Endothelial cell of umbilical vein (primary cell): ENCODE data around the gene DKK3. TPM values are rescaled to one million over a fixed set of nuclear protein-coding genes. Genes with fewer than 3 reads are reported as not detected.

Experiments
- BruUV-seq: library from RNA; stranded (reverse); fragments of 400-500 nt; replicated peaks from 2 replicates; lab custom pipeline; 2021; lab: Mats Ljungman, UMichigan
- CTCF ChIA-PET: fragments of 300-600, 350-600 bp; sonication (Branson Sonifier 250); formaldehyde crosslinking; loops from one replicate; lab custom pipeline; 2021; ENCODE audit warnings: antibody characterized with exemption, inconsistent platforms; lab: Charles Lee
- POLR2A ChIA-PET: fragments of 300-600, 350-600 bp; sonication (Branson Sonifier 250); formaldehyde crosslinking; loops from one replicate; lab custom pipeline; 2021; ENCODE audit warnings: antibody characterized with exemption, inconsistent platforms; lab: Charles Lee
- DNase-seq: peaks from one replicate; pipeline ENCODE4 v3.0.0-alpha.2; 2011; ENCODE audit warnings: low read depth, low spot score
- FAIRE-seq: peaks from 2 replicates; lab custom pipeline; 2011; peaks lifted over from hg19 to GRCh38; lab: Jason Lieb, UNC
- H2AFZ ChIP-seq: 2 replicates; pipeline ENCODE4 v1.6.0; 2012; ENCODE audit warnings: low read depth, low read length, control low read depth, inconsistent platforms
- H3K27ac ChIP-seq: 2 replicates; pipeline ENCODE4 v1.5.1; 2011; ENCODE audit warnings: low read depth, mild to moderate bottlenecking, control low read depth, low read length, moderate library complexity; ENCODE audit not compliant: insufficient read depth
- H3K27me3 ChIP-seq, 2 experiments: 2 replicates each; pipeline versions ENCODE4 v1.6.0 to v1.6.1; 2011; ENCODE audit warnings: low read length in 2 of 2, mixed read lengths in 1 of 2; ENCODE audit not compliant: control insufficient read depth in 2 of 2, insufficient read depth in 2 of 2
- H3K36me3 ChIP-seq, 2 experiments: 2 replicates in 1 of 2; 3 replicates in 1 of 2; pipeline ENCODE4 v1.5.1; 2011; ENCODE audit warnings: low read length in 2 of 2, mild to moderate bottlenecking in 1 of 2, moderate library complexity in 1 of 2; ENCODE audit not compliant: control insufficient read depth in 2 of 2, insufficient read depth in 2 of 2; ENCODE audit errors: extremely low read depth in 1 of 2
- H3K4me1 ChIP-seq: 3 replicates; pipeline ENCODE4 v1.5.1; 2011; ENCODE audit warnings: mild to moderate bottlenecking, low read length; ENCODE audit not compliant: control insufficient read depth, insufficient read depth; ENCODE audit errors: extremely low read depth
- H3K4me2 ChIP-seq: 2 replicates; pipeline ENCODE4 v1.6.1; 2011; ENCODE audit warnings: low read length, control low read depth, mixed read lengths; ENCODE audit not compliant: insufficient read depth
- H3K4me3 ChIP-seq, 3 experiments: fragments of 200-600 bp in 1 of 3; sonication (generic), shearing (Covaris generic) in 1 of 3; replicated peaks in 1 of 3; 2 replicates each; pipeline ENCODE4 v1.5.1; 2011 to 2016; ENCODE audit warnings: control low read depth in 3 of 3, low read length in 3 of 3, mild to moderate bottlenecking in 2 of 3, inconsistent platforms in 1 of 3, low read depth in 1 of 3, moderate library complexity in 1 of 3; ENCODE audit not compliant: insufficient read depth in 1 of 3
- H3K79me2 ChIP-seq: 2 replicates; pipeline ENCODE4 v1.6.0; 2012; ENCODE audit warnings: low read length, inconsistent platforms; ENCODE audit not compliant: control insufficient read depth, insufficient read depth
- H3K9ac ChIP-seq: replicated peaks from 2 replicates; pipeline ENCODE3; 2011; ENCODE audit warnings: low read length, control low read depth; ENCODE audit not compliant: insufficient read depth; ENCODE audit errors: extremely low read depth
- H3K9me1 ChIP-seq: replicated peaks from 3 replicates; pipeline ENCODE4 v1.6.0; 2011; ENCODE audit warnings: mild to moderate bottlenecking, low read length; ENCODE audit not compliant: control insufficient read depth, insufficient read depth; ENCODE audit errors: extremely low read depth
- H3K9me3 ChIP-seq: replicated peaks from 2 replicates; pipeline ENCODE4 v1.5.1; 2012; ENCODE audit warnings: low read length, inconsistent platforms; ENCODE audit not compliant: control insufficient read depth, insufficient read depth
- H4K20me1 ChIP-seq: replicated peaks from 2 replicates; pipeline ENCODE3; 2011; ENCODE audit warnings: mild to moderate bottlenecking, low read length; ENCODE audit not compliant: control insufficient read depth, insufficient read depth; ENCODE audit errors: extremely low read depth
- CTCF ChIP-seq, 2 donors: IDR thresholded peaks; 1 replicate in 1 of 2; 2 replicates in 1 of 2; pipeline ENCODE4 v1.5.1; 2011; ENCODE audit warnings: low read length in 2 of 2, mild to moderate bottlenecking in 2 of 2, moderate library complexity in 2 of 2, control low read depth in 1 of 2, inconsistent platforms in 1 of 2, low read depth in 1 of 2; ENCODE audit not compliant: insufficient read depth in 1 of 2; ENCODE audit errors: extremely low read depth in 1 of 2
- EZH2 ChIP-seq: IDR thresholded peaks from 2 replicates; pipeline ENCODE4 v1.6.1; 2012; ENCODE audit warnings: borderline replicate concordance, low read depth, mild to moderate bottlenecking, moderate library complexity, low read length, inconsistent platforms; ENCODE audit not compliant: severe bottlenecking
- FOS ChIP-seq: IDR thresholded peaks from 2 replicates; pipeline ENCODE4 v1.6.1; 2011; ENCODE audit warnings: mild to moderate bottlenecking, low read length, moderate library complexity, borderline replicate concordance; ENCODE audit not compliant: insufficient read depth
- GATA2 ChIP-seq: IDR thresholded peaks from 2 replicates; pipeline ENCODE4 v1.7.0; 2011; ENCODE audit warnings: low read depth, mild to moderate bottlenecking, moderate library complexity, mixed read lengths, low read length; ENCODE audit not compliant: insufficient read length, insufficient read depth
- JUN ChIP-seq: IDR thresholded peaks from 2 replicates; pipeline ENCODE4 v1.6.1; 2011; ENCODE audit warnings: borderline replicate concordance, low read depth; ENCODE audit not compliant: insufficient read length, insufficient read depth
- MAX ChIP-seq: IDR thresholded peaks from 2 replicates; pipeline ENCODE4 v1.6.1; 2011; ENCODE audit not compliant: insufficient read depth, insufficient read length
- MYC ChIP-seq: IDR thresholded peaks from one replicate; pipeline ENCODE4 v1.6.1; 2011; ENCODE audit warnings: mild to moderate bottlenecking, low read depth, low read length
- POLR2A ChIP-seq: IDR thresholded peaks from 2 replicates; pipeline ENCODE4 v1.6.1; 2012; ENCODE audit warnings: low read depth, mild to moderate bottlenecking, control low read depth, low read length
- POLR2AphosphoS5 ChIP-seq: IDR thresholded peaks from 2 replicates; pipeline ENCODE4 v1.6.1; 2012; ENCODE audit warnings: low read depth, mild to moderate bottlenecking, control low read depth, low read length, moderate library complexity; ENCODE audit not compliant: insufficient read depth
- dilution Hi-C: fragments of 300-500 bp; cut with MboI; formaldehyde crosslinking; loops from one replicate; pipeline ENCODE4 v1.15.0; 2019; ENCODE audit warnings: low sequenced_read_pairs; ENCODE audit not compliant: extremely low pct_ligation_motif_present
- intact Hi-C: fragments of 100-400 bp; cut with micrococcal nuclease; formaldehyde crosslinking; loops from one replicate; pipeline ENCODE4 v1.10.0; 2022
- polyA plus RNA-seq, 4 experiments: library from polyadenylated mRNA; depleted of rRNA in 3 of 4; stranded (reverse) in 3 of 4; unstranded in 1 of 4; fragments of >200 nt; gene quantifications; 2 replicates each; pipeline versions ENCODE4 v1.2.1 to v1.2.3, GENCODE V29; 2011 to 2012; ENCODE audit warnings: missing spikeins in 1 of 4
- total RNA-seq: library from RNA; stranded (reverse); gene quantifications from 2 replicates; pipeline ENCODE4 v1.2.3, GENCODE V29; 2021

The DKK3 gene
- total and polyA plus RNA-seq, 2 donors (not counting 3 experiments of a cell fraction or from before 2014, with no cell fraction given) = 131 to 335 TPM

GRCh38 chr11:12029738-12030363 is 21.4 kb upstream of the DKK3 start:
- FAIRE-seq (peak; percentile 60), DNase-seq (peak; percentile 52)
- Histone ChIP-seq H2AFZ (no peak overlapping the region), H4K20me1 (no peaks in the 10 kb centered on the region), H3K27me3 (no peaks in the 10 kb centered on the region), H3K9me1 (no peaks in the 10 kb centered on the region), H3K79me2 (no peaks in the 10 kb centered on the region), H3K27ac (no peak overlapping the region), H3K36me3 (no peaks in the 10 kb centered on the region), H3K4me2 (no peak overlapping the region), H3K9me3 (no peaks in the 10 kb centered on the region), H3K4me1 (peaks cover 3% of the 10 kb centered on the region), H3K4me3 (no peak overlapping the region), H3K9ac (no peak overlapping the region)
- intact Hi-C loops (no loop called here), dilution Hi-C loops (no loop called here)
- TF ChIP-seq MAX = no peak
- no peak for TF ChIP-seq MYC
- peak; percentile 91 for TF ChIP-seq FOS
- no peak for TF ChIP-seq POLR2AphosphoS5
- CTCF ChIA-PET = no interaction called here
- POLR2A ChIA-PET = no interaction called here
- no TSS peak for BruUV-seq

GRCh38 chr11:12029119-12029518 is 20.7 kb upstream of the DKK3 start:
- dilution Hi-C loops (no loop called here), intact Hi-C loops (no loop called here)
- no TSS peak for BruUV-seq
- Histone ChIP-seq H3K79me2 (no peaks in the 10 kb centered on the region), H3K36me3 (no peaks in the 10 kb centered on the region), H2AFZ (no peak overlapping the region), H3K27ac (no peak overlapping the region), H3K4me3 (no peak overlapping the region), H3K9me1 (no peaks in the 10 kb centered on the region), H3K27me3 (no peaks in the 10 kb centered on the region), H3K9me3 (no peaks in the 10 kb centered on the region), H3K4me1 (peaks cover 3% of the 10 kb centered on the region), H3K9ac (no peak overlapping the region), H3K4me2 (no peak overlapping the region), H4K20me1 (no peaks in the 10 kb centered on the region)
- POLR2A ChIA-PET = no interaction called here
- DNase-seq = no peak
- CTCF ChIA-PET = interaction anchor here (1.0 to 1.7 kb wide), 2 partner anchors 53 to 98 kb away, joined by 3 read pairs; no protein-coding TSS in a partner anchor
- TF ChIP-seq POLR2A (no peak), MAX (no peak), GATA2 (no peak), POLR2AphosphoS5 (no peak), EZH2 (no peak), JUN (no peak), MYC (no peak), CTCF (IDR thresholded peaks at IDR 0.05; ENCODE audit: extremely low read depth in 1 of 2, insufficient read depth in 1 of 2, low read depth in 1 of 2, low read length in 2 of 2) (no peak), FOS (no peak)
- no peak for FAIRE-seq
